H9 (cell line): ENCODE measurements around the gene PLXNB1. TPM values are rescaled to one million over a fixed set of nuclear protein-coding genes. Genes with fewer than 3 reads are reported as not detected.

Source experiments
- DNase-seq: peaks from one replicate; pipeline ENCODE4 v3.0.0-alpha.2; 2017
- H2AFZ ChIP-seq: one replicate; pipeline ENCODE4 v1.6.1; 2013; ENCODE audit warnings: mild to moderate bottlenecking, low read length, control low read depth, moderate library complexity
- H2AK5ac ChIP-seq: 2 replicates; pipeline ENCODE4 v1.6.1; 2013; ENCODE audit warnings: low read length, control low read depth, mixed read lengths; ENCODE audit not compliant: insufficient read length
- H2BK120ac ChIP-seq: one replicate; pipeline ENCODE4 v1.6.1; 2013; ENCODE audit warnings: low read depth, mild to moderate bottlenecking, low read length, control low read depth, inconsistent platforms; ENCODE audit not compliant: poor library complexity, severe bottlenecking
- H2BK12ac ChIP-seq: 2 replicates; pipeline ENCODE4 v1.6.1; 2013; ENCODE audit warnings: low read length, control low read depth, mixed read lengths, low read depth; ENCODE audit not compliant: insufficient read length
- H2BK15ac ChIP-seq: 2 replicates; pipeline ENCODE4 v1.6.1; 2013; ENCODE audit warnings: low read depth, low read length, control low read depth
- H2BK20ac ChIP-seq: one replicate; pipeline ENCODE4 v1.6.1; 2013; ENCODE audit warnings: low read depth, mild to moderate bottlenecking, low read length, control low read depth, inconsistent platforms; ENCODE audit not compliant: poor library complexity, severe bottlenecking
- H2BK5ac ChIP-seq: 2 replicates; pipeline ENCODE4 v1.6.1; 2013; ENCODE audit warnings: low read length, control low read depth, mixed read lengths; ENCODE audit not compliant: insufficient read length
- H3K14ac ChIP-seq: 2 replicates; pipeline ENCODE4 v1.6.1; 2013; ENCODE audit warnings: low read length, control low read depth; ENCODE audit not compliant: insufficient read depth
- H3K18ac ChIP-seq: 2 replicates; pipeline ENCODE4 v1.6.1; 2013; ENCODE audit warnings: low read depth, mild to moderate bottlenecking, mixed read lengths, low read length, control low read depth; ENCODE audit not compliant: insufficient read length
- H3K23ac ChIP-seq: 2 replicates; pipeline ENCODE4 v1.6.1; 2013; ENCODE audit warnings: low read length, control low read depth, mixed read lengths, low read depth; ENCODE audit not compliant: insufficient read length
- H3K23me2 ChIP-seq: 2 replicates; pipeline ENCODE4 v1.6.1; 2013; ENCODE audit warnings: low read depth, mild to moderate bottlenecking, mixed read lengths, low read length, control low read depth; ENCODE audit not compliant: insufficient read length, poor library complexity, severe bottlenecking
- H3K27ac ChIP-seq: 2 replicates; pipeline ENCODE4 v1.5.1; 2013; ENCODE audit warnings: low read length, control low read depth, mixed read lengths, low read depth; ENCODE audit not compliant: insufficient read length
- H3K27me3 ChIP-seq: 2 replicates; pipeline ENCODE4 v1.6.1; 2013; ENCODE audit warnings: low read length, control low read depth, inconsistent platforms; ENCODE audit not compliant: insufficient read depth
- H3K4ac ChIP-seq: 2 replicates; pipeline ENCODE4 v1.6.1; 2013; ENCODE audit warnings: low read depth, mild to moderate bottlenecking, control low read depth, inconsistent platforms, low read length, moderate library complexity
- H3K4me1 ChIP-seq: 2 replicates; pipeline ENCODE4 v1.6.1; 2013; ENCODE audit warnings: low read length, control low read depth, inconsistent platforms; ENCODE audit not compliant: insufficient read depth
- H3K4me2 ChIP-seq: 2 replicates; pipeline ENCODE4 v1.6.1; 2013; ENCODE audit warnings: low read length, control low read depth, mixed read lengths; ENCODE audit not compliant: insufficient read length, insufficient read depth
- H3K56ac ChIP-seq: 2 replicates; pipeline ENCODE4 v1.6.1; 2013; ENCODE audit warnings: low read depth, mild to moderate bottlenecking, mixed read lengths, low read length, control low read depth; ENCODE audit not compliant: insufficient read length
- H3K79me1 ChIP-seq: 2 replicates; pipeline ENCODE4 v1.6.1; 2013; ENCODE audit warnings: low read depth, mild to moderate bottlenecking, moderate library complexity, low read length, control low read depth, inconsistent platforms; ENCODE audit not compliant: insufficient read depth, poor library complexity, severe bottlenecking
- H3K79me2 ChIP-seq: 2 replicates; pipeline ENCODE4 v1.6.1; 2013; ENCODE audit warnings: low read length, control low read depth, inconsistent platforms; ENCODE audit not compliant: insufficient read depth
- H3K9ac ChIP-seq: 2 replicates; pipeline ENCODE4 v1.6.1; 2013; ENCODE audit warnings: low read length, control low read depth, mixed read lengths; ENCODE audit not compliant: insufficient read length; ENCODE audit errors: extremely low read depth
- H3K9me3 ChIP-seq: one replicate; pipeline ENCODE4 v1.6.1; 2013; ENCODE audit warnings: low read depth, low read length, inconsistent platforms; ENCODE audit not compliant: control insufficient read depth
- H3T11ph ChIP-seq: one replicate; pipeline ENCODE4 v1.6.1; 2013; ENCODE audit warnings: mild to moderate bottlenecking, low read length, control low read depth, inconsistent platforms
- H4K20me1 ChIP-seq: one replicate; pipeline ENCODE4 v1.6.1; 2013; ENCODE audit not compliant: control insufficient read depth, insufficient read length, insufficient read depth
- H4K5ac ChIP-seq: 2 replicates; pipeline ENCODE4 v1.6.1; 2013; ENCODE audit warnings: low read depth, mild to moderate bottlenecking, mixed read lengths, low read length, control low read depth; ENCODE audit not compliant: insufficient read length
- H4K8ac ChIP-seq: replicated peaks from 2 replicates; pipeline ENCODE4 v1.6.1; 2013; ENCODE audit warnings: low read length, control low read depth, mixed read lengths, low read depth; ENCODE audit not compliant: insufficient read length
- H4K91ac ChIP-seq: 2 replicates; pipeline ENCODE4 v1.6.1; 2013; ENCODE audit warnings: low read depth, mild to moderate bottlenecking, moderate library complexity, mixed read lengths, low read length, control low read depth; ENCODE audit not compliant: insufficient read length
- H3K27ac Mint-ChIP-seq, 3 experiments: 2 replicates in 2 of 3; 3 replicates in 1 of 3; pipeline ENCODE4 v1.8.0; 2020 to 2021; ENCODE audit warnings: mixed read lengths in 3 of 3, mild to moderate bottlenecking in 1 of 3, moderate library complexity in 1 of 3
- H3K27me3 Mint-ChIP-seq: 2 replicates; pipeline ENCODE4 v1.8.0; 2021; ENCODE audit warnings: low read depth, mild to moderate bottlenecking, moderate library complexity, mixed read lengths
- H3K36me3 Mint-ChIP-seq, 3 experiments: 2 replicates in 2 of 3; 3 replicates in 1 of 3; pipeline ENCODE4 v1.8.0; 2020 to 2021; ENCODE audit warnings: low read depth in 3 of 3, mixed read lengths in 3 of 3; ENCODE audit not compliant: insufficient read depth in 1 of 3
- H3K4me1 Mint-ChIP-seq, 2 experiments: 2 replicates each; pipeline ENCODE4 v1.8.0; 2020; ENCODE audit warnings: mixed read lengths in 2 of 2
- H3K4me3 Mint-ChIP-seq, 2 experiments: 2 replicates in 1 of 2; 3 replicates in 1 of 2; pipeline ENCODE4 v1.8.0; 2020 to 2021; ENCODE audit warnings: mild to moderate bottlenecking in 2 of 2, mixed read lengths in 2 of 2, moderate library complexity in 1 of 2
- H3K9me3 Mint-ChIP-seq, 2 experiments: 2 replicates in 1 of 2; 3 replicates in 1 of 2; pipeline ENCODE4 v1.8.0; 2020; ENCODE audit warnings: mild to moderate bottlenecking in 2 of 2, mixed read lengths in 2 of 2, moderate library complexity in 1 of 2
- WGBS: extraction: QIAGEN DNeasy Blood & Tissue Kit; methylation state at CpG from one replicate; pipeline ENCODE4 v1.1.7; 2013; ENCODE audit warnings: missing lambda C conversion rate, low lambda C conversion rate, mixed read lengths; ENCODE audit not compliant: insufficient read length; ENCODE audit errors: extremely low coverage; 5-methylcytosine and 5-hydroxymethylcytosine counted together
- total RNA-seq: library from RNA; stranded (reverse); gene quantifications from 2 replicates; pipeline ENCODE4 v1.2.1, GENCODE V29; 2021
- TF ChIP-seq, protein P1 (sequence below): fragments of 200-600 bp; sonication (generic); conservative IDR thresholded peaks from 3 replicates; pipeline ENCODE4 v1.8.0; 2021; ENCODE audit warnings: antibody characterized with exemption, mild to moderate bottlenecking

Gene PLXNB1
- total RNA-seq, 1 experiment from 2014 or later: 184 TPM

- WGBS: no CpG with 5 or more reads among the region's 25 CpGs
- Histone ChIP-seq H2BK15ac (no peak overlapping the region), H3T11ph (no peak overlapping the region), H2BK120ac (no peak overlapping the region), H4K91ac (no peak overlapping the region), H3K79me1 (no peaks in the 10 kb centered on the region), H3K23me2 (peaks cover 7% of the 10 kb centered on the region), H4K5ac (no peak overlapping the region), H3K27ac (no peak overlapping the region), H3K4me2 (no peak overlapping the region), H3K23ac (no peak overlapping the region), H3K56ac (no peak overlapping the region), H3K27me3 (no peaks in the 10 kb centered on the region), H2BK20ac (no peak overlapping the region), H2BK5ac (no peak overlapping the region), H3K79me2 (peaks cover 33% of the 10 kb centered on the region; the same call in 1 of the 2 replicates), H3K9me3 (no peaks in the 10 kb centered on the region), H3K4me1 (peaks cover 9% of the 10 kb centered on the region; the same call in 1 of the 2 replicates), H4K8ac (no peak overlapping the region), H3K9ac (no peak overlapping the region), H3K4ac (no peak overlapping the region), H2BK12ac (no peak overlapping the region), H2AK5ac (no peak overlapping the region), H2AFZ (no peak overlapping the region), H3K18ac (no peak overlapping the region), H3K14ac (no peak overlapping the region; the same call in 1 of the 2 replicates), H4K20me1 (no peaks in the 10 kb centered on the region)
- TF ChIP-seq, protein P1, sequence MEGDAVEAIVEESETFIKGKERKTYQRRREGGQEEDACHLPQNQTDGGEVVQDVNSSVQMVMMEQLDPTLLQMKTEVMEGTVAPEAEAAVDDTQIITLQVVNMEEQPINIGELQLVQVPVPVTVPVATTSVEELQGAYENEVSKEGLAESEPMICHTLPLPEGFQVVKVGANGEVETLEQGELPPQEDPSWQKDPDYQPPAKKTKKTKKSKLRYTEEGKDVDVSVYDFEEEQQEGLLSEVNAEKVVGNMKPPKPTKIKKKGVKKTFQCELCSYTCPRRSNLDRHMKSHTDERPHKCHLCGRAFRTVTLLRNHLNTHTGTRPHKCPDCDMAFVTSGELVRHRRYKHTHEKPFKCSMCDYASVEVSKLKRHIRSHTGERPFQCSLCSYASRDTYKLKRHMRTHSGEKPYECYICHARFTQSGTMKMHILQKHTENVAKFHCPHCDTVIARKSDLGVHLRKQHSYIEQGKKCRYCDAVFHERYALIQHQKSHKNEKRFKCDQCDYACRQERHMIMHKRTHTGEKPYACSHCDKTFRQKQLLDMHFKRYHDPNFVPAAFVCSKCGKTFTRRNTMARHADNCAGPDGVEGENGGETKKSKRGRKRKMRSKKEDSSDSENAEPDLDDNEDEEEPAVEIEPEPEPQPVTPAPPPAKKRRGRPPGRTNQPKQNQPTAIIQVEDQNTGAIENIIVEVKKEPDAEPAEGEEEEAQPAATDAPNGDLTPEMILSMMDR: no peak
- Mint-ChIP-seq H3K9me3 (no peaks in the 10 kb centered on the region), H3K36me3 (peaks cover 20 to 50% (median 49%) of the 10 kb centered on the region in 3 experiments; a peak in 6 of 7 replicates), H3K27me3 (no peaks in the 10 kb centered on the region), H3K4me3 (no peak overlapping the region; a peak in 1 of 5 replicates), H3K27ac (peak overlapping the region in 2 of 3 experiments; percentile 17 to 39; a peak in 3 of 7 replicates), H3K4me1 (peaks cover 30 to 33% of the 10 kb centered on the region in 2 experiments)
- DNase-seq: no peak
Measured at GRCh38 chr3:48423241-48423882, 6.5 kb downstream of the PLXNB1 start.
